RKO (cell line): Measurements from ENCODE around the gene TMEM117.
"Not testable (repeated sequence)": the region's sequence is repeated elsewhere in the genome, so short reads cannot be mapped to it uniquely, and the experiment has no call there.

Experiments used
- DNase-seq: peaks from one replicate; pipeline ENCODE4 v3.0.0-alpha.2; 2016; ENCODE audit warnings: low spot score

TMEM117 gene

GRCh38 chr12:43841253-43841652, 5.4 kb downstream of the TMEM117 start:
- DNase-seq: no peak

- DNase-seq: no peak
Measured at GRCh38 chr12:43842259-43842658, 6.4 kb downstream of the TMEM117 start.

GRCh38 chr12:43847425-43848225, 11.7 kb downstream of the TMEM117 start:
- DNase-seq: not testable (repeated sequence)

DNA sequence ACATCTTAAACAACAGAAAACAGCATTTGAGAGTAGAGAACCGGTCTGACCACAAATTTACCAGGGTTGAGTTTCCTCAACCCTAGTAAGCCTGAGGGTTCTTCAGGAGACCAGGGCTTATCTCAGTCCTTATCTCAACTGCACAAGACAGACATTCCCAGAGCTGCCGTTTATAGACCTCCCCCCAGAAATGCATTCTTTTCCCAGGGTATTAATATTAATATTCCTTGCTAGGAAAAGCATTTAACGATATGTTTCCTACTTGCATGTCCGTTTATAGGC, 12.3 kb downstream of the TMEM117 start:
- DNase-seq: no peak

DNA sequence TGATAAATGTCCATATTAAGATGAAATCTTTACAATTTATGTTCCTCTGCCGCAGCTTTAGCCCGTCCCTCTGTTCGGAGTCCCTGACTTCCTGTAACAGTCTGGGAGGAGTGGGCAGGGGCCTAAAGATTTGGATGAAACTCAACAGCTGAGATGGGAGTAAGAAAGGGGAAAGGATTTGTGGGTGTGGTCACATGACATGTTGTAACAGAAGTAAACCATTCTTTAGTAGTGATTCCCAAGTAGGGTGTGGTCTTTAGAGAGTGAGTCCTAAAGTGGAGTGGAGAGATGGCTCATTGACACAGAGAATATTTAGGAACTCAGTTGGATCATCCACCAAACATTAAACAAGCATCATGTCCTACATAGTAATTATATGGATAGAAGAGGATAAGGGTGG, 12.9 kb downstream of the TMEM117 start:
- DNase-seq: no peak

DNA sequence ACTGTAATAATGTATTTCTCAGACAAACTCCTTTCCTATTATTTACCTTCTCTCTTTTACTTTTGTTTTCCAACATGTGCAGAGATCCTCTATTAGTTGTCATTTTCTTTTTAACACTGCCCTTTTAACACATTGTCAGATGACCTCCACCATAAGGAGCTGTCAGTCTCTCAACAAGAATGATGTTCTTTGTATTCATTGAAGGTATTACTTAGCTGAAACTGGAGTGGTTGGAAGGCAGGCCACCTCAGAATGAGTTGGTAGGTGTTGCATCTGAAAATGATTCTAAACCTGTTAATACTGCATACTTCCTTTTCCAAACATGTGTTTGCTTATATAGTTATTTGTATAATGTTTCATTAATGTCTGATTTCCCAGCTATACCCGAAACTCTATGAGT, 16.9 kb downstream of the TMEM117 start:
- no peak for DNase-seq

- no peak for DNase-seq
Measured at GRCh38 chr12:43856972-43857371, 21.1 kb downstream of the TMEM117 start.

- no peak for DNase-seq
Measured at GRCh38 chr12:43858096-43858495, 22.2 kb downstream of the TMEM117 start.

GRCh38 chr12:43858991-43859390, 23.1 kb downstream of the TMEM117 start:
- no peak for DNase-seq

DNA sequence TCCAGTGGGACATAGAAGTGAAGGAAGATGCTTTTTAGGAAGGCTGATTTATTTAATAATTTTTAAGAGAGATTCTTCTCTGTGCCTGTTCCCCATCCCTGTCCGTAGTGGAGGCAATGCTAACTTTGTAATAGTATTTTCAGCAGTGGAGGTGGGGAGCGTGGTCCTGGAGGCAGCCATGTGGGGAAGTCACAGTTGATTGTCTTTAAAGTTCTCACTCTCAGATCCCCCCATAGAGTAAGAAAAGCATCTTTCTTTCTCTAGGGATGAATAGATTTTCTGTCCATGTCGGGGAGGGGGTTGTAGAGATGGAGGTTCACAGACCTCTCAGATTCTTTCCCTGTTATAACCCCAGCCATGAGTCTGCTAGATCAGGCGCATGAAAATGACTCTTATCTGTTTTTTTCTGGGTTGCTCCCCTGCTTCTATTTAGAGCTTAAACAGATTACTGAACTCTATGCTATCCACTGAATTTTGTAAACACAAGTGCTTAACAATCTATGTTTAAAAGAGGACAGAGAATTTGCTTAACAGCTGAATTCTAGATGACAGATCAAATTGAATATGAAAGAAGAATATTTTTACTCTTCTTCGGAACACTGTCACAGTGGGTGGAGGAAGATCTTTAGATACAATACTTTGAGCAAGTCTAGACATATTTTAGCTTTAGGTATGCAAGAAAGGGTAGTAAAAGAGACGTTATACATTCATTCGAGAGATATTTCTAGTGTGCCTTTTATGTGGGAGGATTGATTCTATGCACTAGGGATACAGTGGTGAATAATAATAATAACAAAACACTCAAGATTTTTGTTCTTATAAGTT, 25.3 kb downstream of the TMEM117 start:
- no peak for DNase-seq

- DNase-seq: no peak
Measured at GRCh38 chr12:43861840-43862150, 25.9 kb downstream of the TMEM117 start.

GRCh38 chr12:43863770-43864366, 28.0 kb downstream of the TMEM117 start:
- DNase-seq: no peak

DNA sequence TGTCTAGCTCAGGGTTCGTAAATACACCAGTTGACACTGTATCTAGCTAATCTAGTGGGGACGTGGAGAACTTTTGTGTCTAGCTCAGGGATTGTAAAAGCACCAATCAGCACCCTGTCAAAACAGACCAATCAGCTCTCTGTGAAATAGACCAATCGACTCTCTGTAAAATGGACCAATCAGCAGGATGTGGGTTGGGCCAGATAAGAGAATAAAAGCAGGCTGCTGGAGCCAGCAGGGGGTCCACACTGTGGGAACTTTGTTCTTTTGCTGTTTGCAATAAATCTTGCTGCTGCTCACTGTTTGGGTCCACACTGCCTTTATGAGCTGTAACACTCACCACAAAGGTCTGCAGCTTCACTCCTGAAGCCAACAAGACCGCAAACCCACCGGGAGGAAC, 28.7 kb downstream of the TMEM117 start:
- not testable (repeated sequence) for DNase-seq

GRCh38 chr12:43869184-43869583, 33.3 kb downstream of the TMEM117 start:
- no peak for DNase-seq

GRCh38 chr12:43869765-43870164, 33.9 kb downstream of the TMEM117 start:
- not testable (repeated sequence) for DNase-seq

DNA sequence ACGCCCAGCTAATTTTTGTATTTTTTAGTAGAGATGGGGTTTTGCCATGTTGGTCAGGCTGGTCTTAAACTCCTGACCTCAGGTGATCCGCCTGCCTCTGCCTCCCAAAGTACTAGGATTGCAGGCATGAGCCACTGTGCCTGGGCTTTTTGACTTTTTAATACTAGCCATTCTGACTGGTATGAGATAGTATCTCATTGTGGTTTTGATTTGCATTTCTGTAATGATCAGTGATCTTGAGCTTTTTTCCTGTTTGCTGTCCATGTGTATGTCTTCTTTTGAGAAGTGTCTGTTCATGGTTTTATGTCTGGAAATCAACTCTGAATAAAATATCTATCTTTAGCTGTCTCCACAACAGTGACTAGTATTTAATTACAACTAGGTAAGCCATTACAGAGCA, 35.4 kb downstream of the TMEM117 start:
- DNase-seq: not testable (repeated sequence)

DNA sequence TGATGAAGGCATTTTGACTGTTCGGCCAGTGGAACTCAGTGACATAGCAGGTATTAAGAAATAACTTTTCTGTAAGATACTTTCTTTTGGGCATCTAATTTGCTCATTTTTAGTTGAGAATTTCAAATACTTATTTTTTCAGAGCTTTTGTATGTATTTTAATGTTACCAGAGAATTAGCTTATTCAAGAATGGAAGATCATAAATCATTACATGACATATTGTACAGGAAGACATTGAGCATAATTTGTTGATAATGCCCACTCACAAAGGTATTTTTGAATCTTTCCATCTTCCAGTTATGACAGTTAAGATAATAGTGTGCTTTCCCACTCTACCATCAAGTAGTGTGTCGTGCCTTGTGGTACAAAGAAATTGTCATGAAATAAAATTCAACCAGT, 36.5 kb downstream of the TMEM117 start:
- DNase-seq: no peak

GRCh38 chr12:43878050-43878449, 42.2 kb downstream of the TMEM117 start:
- DNase-seq: no peak

GRCh38 chr12:43880547-43880946, 44.7 kb downstream of the TMEM117 start:
- DNase-seq: no peak

GRCh38 chr12:43882578-43883178, 46.8 kb downstream of the TMEM117 start:
- DNase-seq: peak; percentile 78

GRCh38 chr12:43883311-43883710, 47.4 kb downstream of the TMEM117 start:
- DNase-seq: no peak

- DNase-seq: no peak
Measured at GRCh38 chr12:43883748-43884147, 47.9 kb downstream of the TMEM117 start.
